Measurements from ENCODE around the gene FLNB. TPM values are rescaled to one million over a fixed set of nuclear protein-coding genes. Genes with fewer than 3 reads are reported as not detected.

FLNB gene
- total and polyA plus RNA-seq, 2 of the 13 experiments (the other 11 are each of a cell fraction or from before 2014, with no cell fraction given), result 106 to 130 TPM

DNA sequence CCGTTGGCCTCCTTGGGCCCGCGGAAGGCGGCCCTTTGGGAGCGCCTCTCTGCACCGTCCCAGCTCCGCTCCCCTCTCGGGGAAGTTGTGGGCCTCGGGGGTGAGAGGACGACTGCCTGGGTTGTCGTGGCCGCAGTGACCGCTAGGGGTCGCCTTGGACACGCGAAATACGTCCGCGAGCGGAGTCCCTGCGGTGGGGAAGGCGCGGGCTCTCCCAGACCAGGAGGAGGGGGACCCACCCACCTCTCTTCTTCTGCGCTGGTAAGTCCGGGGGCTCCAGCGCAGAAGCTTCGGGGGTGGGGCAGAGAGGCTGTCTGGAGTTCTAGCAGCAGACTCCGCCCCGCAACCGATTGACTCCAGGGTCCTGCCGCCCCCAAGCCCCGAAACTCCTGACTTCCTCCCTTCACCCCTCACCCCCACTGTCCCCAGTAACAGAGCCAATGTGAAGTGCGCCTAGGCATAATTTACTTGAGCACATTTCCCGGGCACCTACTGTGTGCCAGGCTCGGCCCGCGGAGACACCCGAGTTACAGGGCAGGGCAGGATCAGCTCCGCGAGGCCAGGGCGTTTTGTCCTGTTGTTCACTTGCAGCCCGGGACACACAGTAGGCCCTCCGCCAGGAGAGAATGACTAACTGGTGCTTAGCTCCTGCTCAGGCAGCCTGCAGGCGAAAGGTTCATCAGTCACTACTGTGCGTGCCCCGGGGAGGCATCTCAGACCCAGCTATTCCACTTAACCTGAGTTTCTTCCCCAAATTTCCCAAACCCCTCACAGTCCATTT, 169.7 kb downstream of the FLNB start (continued):
- TF ChIP-seq MEF2D (CRISPR knock-in tag; IDR thresholded peaks at IDR 0.05) (no peak), ZNF761 (CRISPR knock-in tag; conservative IDR thresholded peaks at IDR 0.05) (no peak), TSC22D2 (CRISPR knock-in tag; IDR thresholded peaks at IDR 0.05; ENCODE audit: borderline replicate concordance) (no peak), RCOR2 (CRISPR knock-in tag; IDR thresholded peaks at IDR 0.05) (no peak), ELF3 (CRISPR knock-in tag; IDR thresholded peaks at IDR 0.05) (peak; percentile 47; the same call in 1 of the 2 replicates), KDM5A (IDR thresholded peaks at IDR 0.05; ENCODE audit: borderline replicate concordance, low read length) (no peak), YEATS4 (CRISPR knock-in tag; IDR thresholded peaks at IDR 0.05; ENCODE audit: borderline replicate concordance) (no peak), ZNF484 (CRISPR knock-in tag; IDR thresholded peaks at IDR 0.05; ENCODE audit: borderline replicate concordance, low read depth) (no peak), PHF20 (CRISPR knock-in tag; IDR thresholded peaks at IDR 0.05) (no peak; the same call in 1 of the 2 replicates), BORCS8-MEF2B (CRISPR knock-in tag; IDR thresholded peaks at IDR 0.05) (no peak), CBFB (CRISPR knock-in tag; IDR thresholded peaks at IDR 0.05) (no peak), RAD51 (IDR thresholded peaks at IDR 0.05; ENCODE audit: borderline replicate concordance) (no peak), ZNF24 (IDR thresholded peaks at IDR 0.05) (no peak), RARA (CRISPR knock-in tag; IDR thresholded peaks at IDR 0.05) (0 out of 2 replicates have a peak, but pooled peaks have one; percentile 19), IKZF1 (IDR thresholded peaks at IDR 0.05) (no peak), ARHGAP35 (CRISPR knock-in tag; IDR thresholded peaks at IDR 0.05; ENCODE audit: borderline replicate concordance) (no peak), GATAD1 (CRISPR knock-in tag; IDR thresholded peaks at IDR 0.05) (0 out of 2 replicates have a peak, but pooled peaks have one; percentile 14), ZNF431 (CRISPR knock-in tag; IDR thresholded peaks at IDR 0.05; ENCODE audit: borderline replicate concordance, low read depth) (no peak), PPARG (CRISPR knock-in tag; conservative IDR thresholded peaks at IDR 0.05) (0 out of 2 replicates have a peak, but pooled peaks have one; percentile 55), CBX2 (IDR thresholded peaks at IDR 0.05; ENCODE audit: low read depth, low read length) (no peak), CBX2 (CRISPR knock-in tag; IDR thresholded peaks at IDR 0.05; ENCODE audit: low read depth) (no peak), SIN3A (IDR thresholded peaks at IDR 0.05; ENCODE audit: borderline replicate concordance, low read depth, low read length) (no peak; the same call in 1 of the 2 replicates), ARNTL (CRISPR knock-in tag; IDR thresholded peaks at IDR 0.05) (0 out of 2 replicates have a peak, but pooled peaks have one; percentile 6), FOXC1 (CRISPR knock-in tag; IDR thresholded peaks at IDR 0.05; ENCODE audit: borderline replicate concordance) (no peak)
- TF ChIP-seq, protein P1, sequence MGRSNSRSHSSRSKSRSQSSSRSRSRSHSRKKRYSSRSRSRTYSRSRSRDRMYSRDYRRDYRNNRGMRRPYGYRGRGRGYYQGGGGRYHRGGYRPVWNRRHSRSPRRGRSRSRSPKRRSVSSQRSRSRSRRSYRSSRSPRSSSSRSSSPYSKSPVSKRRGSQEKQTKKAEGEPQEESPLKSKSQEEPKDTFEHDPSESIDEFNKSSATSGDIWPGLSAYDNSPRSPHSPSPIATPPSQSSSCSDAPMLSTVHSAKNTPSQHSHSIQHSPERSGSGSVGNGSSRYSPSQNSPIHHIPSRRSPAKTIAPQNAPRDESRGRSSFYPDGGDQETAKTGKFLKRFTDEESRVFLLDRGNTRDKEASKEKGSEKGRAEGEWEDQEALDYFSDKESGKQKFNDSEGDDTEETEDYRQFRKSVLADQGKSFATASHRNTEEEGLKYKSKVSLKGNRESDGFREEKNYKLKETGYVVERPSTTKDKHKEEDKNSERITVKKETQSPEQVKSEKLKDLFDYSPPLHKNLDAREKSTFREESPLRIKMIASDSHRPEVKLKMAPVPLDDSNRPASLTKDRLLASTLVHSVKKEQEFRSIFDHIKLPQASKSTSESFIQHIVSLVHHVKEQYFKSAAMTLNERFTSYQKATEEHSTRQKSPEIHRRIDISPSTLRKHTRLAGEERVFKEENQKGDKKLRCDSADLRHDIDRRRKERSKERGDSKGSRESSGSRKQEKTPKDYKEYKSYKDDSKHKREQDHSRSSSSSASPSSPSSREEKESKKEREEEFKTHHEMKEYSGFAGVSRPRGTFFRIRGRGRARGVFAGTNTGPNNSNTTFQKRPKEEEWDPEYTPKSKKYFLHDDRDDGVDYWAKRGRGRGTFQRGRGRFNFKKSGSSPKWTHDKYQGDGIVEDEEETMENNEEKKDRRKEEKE (IDR thresholded peaks at IDR 0.05), result no peak
- TF ChIP-seq, protein P2, sequence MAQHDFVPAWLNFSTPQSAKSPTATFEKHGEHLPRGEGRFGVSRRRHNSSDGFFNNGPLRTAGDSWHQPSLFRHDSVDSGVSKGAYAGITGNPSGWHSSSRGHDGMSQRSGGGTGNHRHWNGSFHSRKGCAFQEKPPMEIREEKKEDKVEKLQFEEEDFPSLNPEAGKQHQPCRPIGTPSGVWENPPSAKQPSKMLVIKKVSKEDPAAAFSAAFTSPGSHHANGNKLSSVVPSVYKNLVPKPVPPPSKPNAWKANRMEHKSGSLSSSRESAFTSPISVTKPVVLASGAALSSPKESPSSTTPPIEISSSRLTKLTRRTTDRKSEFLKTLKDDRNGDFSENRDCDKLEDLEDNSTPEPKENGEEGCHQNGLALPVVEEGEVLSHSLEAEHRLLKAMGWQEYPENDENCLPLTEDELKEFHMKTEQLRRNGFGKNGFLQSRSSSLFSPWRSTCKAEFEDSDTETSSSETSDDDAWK (CRISPR knock-in tag; IDR thresholded peaks at IDR 0.05), result no peak
- TF ChIP-seq, protein P3, sequence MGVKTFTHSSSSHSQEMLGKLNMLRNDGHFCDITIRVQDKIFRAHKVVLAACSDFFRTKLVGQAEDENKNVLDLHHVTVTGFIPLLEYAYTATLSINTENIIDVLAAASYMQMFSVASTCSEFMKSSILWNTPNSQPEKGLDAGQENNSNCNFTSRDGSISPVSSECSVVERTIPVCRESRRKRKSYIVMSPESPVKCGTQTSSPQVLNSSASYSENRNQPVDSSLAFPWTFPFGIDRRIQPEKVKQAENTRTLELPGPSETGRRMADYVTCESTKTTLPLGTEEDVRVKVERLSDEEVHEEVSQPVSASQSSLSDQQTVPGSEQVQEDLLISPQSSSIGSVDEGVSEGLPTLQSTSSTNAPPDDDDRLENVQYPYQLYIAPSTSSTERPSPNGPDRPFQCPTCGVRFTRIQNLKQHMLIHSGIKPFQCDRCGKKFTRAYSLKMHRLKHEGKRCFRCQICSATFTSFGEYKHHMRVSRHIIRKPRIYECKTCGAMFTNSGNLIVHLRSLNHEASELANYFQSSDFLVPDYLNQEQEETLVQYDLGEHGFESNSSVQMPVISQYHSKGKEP (CRISPR knock-in tag; IDR thresholded peaks at IDR 0.05), result no peak
